Fibroblast of villous mesenchyme (primary cell): ENCODE results near the gene BMP2K. TPM values are rescaled to one million over a fixed set of nuclear protein-coding genes. Genes with fewer than 3 reads are reported as not detected.

Experiments used
- DNase-seq: peaks from one replicate; pipeline ENCODE4 v3.0.0-alpha.2; 2010; ENCODE audit warnings: low read depth
- H3K4me3 ChIP-seq: 2 replicates; pipeline ENCODE4 v1.5.1; 2011; ENCODE audit warnings: low read depth, mild to moderate bottlenecking, low read length
- CTCF ChIP-seq: IDR thresholded peaks from 2 replicates; pipeline ENCODE4 v1.5.1; 2012; ENCODE audit warnings: low read depth, mild to moderate bottlenecking, low read length; ENCODE audit not compliant: insufficient read depth
- total RNA-seq: library from RNA; depleted of rRNA; stranded (reverse); fragments of >200 nt; gene quantifications from 2 replicates; pipeline ENCODE4 v1.2.3, GENCODE V29; 2012

The BMP2K gene
- total RNA-seq, 1 donor = 173 TPM

- no peak for DNase-seq
- no peak overlapping the region for H3K4me3 ChIP-seq
- TF ChIP-seq CTCF = no peak
Observed at GRCh38 chr4:78737973-78738372, 38.2 kb upstream of the BMP2K start.

GRCh38 chr4:78742300-78742699 lies 33.9 kb upstream of the BMP2K start:
- TF ChIP-seq CTCF = no peak
- H3K4me3 ChIP-seq = no peak overlapping the region
- DNase-seq = no peak

- peak; percentile 63 for DNase-seq
- no peak overlapping the region for H3K4me3 ChIP-seq
- no peak for TF ChIP-seq CTCF
Observed at GRCh38 chr4:78747475-78747922, 28.7 kb upstream of the BMP2K start.

GRCh38 chr4:78748381-78748780 lies 27.8 kb upstream of the BMP2K start:
- no peak for TF ChIP-seq CTCF
- no peak for DNase-seq
- no peak overlapping the region for H3K4me3 ChIP-seq

- no peak for DNase-seq
- TF ChIP-seq CTCF = no peak
- no peak overlapping the region for H3K4me3 ChIP-seq
Observed at GRCh38 chr4:78749258-78749971, 26.7 kb upstream of the BMP2K start.

- no peak for TF ChIP-seq CTCF
- no peak for DNase-seq
- no peak overlapping the region for H3K4me3 ChIP-seq
Observed at GRCh38 chr4:78749972-78750727, 26.0 kb upstream of the BMP2K start.
